Activated naive CD4-positive, alpha-beta T cell treated with Interleukin-2 at 50 U/mL for 16 hours (primary cell): ENCODE data around the gene SNX5.

Experiments
- DNase-seq: peaks from one replicate; pipeline ENCODE4 v3.0.0-alpha.2; 2020

Gene SNX5

DNA sequence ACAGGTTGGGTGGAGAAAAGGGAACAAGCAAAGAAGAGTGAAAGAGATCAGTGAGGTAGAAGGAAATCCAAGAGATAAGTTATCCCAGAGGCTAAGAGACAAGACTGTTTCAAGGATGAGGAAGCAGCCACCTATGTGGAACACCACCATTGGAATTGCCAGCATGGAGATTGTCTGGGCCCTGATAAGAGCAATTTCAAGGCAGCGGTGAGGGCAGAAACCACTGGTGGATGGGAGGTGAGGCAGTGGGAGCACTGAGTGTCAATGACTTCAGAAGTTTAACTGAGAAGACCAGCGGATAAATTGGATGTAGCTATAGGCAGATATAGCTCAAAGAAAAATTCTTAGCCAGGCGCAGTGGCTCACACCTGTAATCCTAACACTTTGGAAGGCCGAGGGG lies 56.7 kb downstream of the SNX5 start:
- no peak for DNase-seq

DNA sequence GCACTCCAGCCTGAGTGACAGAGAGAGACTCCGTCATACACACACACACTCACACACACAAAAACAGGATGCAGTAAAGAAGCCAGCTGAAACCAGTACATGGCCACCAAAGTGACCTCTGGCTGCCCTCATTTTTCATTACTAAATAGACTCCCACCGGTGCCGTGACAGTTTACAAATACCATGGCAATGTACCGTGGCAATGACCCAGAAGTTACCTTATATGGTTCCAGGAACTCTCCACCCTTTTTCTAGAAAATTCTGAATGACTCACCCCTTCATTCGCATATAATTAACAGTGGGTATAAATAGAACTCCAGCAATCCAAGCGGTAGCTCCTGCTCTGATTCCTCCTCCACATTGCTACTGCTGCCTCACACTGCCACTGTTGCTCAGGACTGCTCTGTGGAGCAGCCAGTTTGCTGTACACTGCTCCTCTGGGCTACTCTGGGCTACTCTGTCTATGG lies 57.7 kb downstream of the SNX5 start:
- DNase-seq: no peak

DNA sequence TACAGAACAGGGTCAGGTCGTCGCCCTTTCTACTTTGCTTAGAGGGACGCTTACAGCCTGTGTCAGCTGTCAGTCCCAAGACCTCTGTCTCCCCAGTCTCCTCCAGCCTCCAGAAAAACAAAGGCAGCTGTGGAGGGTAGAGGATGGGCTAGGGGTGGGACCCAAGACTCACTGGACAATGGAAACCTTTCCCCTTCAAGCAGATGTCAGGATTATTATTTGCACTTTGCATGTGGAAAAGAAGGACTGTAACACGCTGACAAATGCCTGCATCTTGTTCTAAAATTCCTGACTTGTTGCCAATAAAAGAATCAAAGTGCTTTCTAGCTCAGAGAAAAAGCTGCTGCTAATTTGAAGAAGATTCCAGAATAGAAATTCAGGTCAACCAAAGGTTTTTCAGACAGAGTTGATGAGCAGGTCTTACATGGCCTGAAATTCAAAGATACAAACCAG lies 58.7 kb downstream of the SNX5 start:
- DNase-seq: no peak

DNA sequence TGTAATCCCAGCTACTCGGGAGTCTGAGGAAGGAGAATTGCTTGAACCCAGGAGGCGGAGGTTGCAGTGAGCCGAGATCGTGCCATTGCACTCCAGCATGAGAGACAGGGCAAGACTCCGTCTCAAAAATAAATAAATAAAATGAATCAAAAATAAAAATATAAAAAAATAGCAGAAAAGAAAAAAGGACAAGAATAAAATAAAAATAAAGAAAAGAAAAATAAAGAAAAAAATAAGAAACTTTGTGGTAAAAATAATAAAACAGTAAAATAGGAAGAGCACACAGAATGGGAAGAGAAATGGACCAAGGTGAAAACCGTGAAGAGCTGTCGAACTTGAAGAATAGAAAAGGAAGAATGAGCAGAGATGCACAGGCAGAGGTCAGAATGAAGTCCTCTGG lies 63.0 kb downstream of the SNX5 start:
- DNase-seq: no peak

DNA sequence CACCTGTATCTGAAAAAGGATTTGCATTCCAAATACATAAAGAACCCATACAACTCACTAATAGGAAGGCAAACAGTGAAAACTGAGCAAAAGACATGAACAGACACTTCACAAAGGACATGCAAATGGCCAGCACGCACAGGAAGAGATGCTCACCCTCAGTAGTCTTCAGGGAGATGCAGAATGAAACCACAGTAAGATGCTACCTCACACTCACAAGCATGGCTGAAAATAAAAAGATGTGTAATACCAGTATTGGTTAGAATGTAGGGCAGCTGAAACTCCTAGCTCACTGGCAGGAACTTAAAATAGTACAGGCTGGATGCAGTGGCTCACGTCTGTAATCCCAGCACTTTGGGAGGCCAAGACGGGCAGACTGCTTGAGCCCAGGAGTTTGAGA lies 64.6 kb downstream of the SNX5 start:
- no peak for DNase-seq

DNA sequence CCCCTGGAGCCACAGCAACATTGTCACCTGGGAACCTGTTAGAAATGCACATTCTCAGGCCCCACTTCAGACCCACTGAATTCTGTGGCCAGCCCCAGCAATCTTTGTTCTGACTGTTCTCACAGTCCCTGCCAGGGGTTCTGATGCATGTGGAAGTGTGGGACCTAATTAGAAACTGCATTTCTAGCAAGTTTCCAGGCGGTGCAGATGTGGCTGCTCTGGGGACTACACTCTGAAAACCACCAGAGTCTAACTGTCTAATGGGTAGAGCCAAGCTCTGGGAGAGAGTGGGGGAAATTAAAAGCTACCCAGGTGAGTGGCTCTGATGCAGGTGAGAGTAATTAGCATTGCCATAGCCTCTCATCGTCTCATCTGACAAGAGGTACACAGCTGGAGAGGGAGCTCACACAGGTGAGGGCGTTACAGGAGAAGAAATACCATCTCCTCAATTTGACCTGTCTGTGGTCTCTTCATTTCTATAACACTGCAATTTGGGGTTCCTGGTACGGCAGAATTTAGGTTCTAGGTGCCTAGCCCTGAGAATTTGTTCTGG lies 66.0 kb downstream of the SNX5 start:
- DNase-seq: no peak

DNA sequence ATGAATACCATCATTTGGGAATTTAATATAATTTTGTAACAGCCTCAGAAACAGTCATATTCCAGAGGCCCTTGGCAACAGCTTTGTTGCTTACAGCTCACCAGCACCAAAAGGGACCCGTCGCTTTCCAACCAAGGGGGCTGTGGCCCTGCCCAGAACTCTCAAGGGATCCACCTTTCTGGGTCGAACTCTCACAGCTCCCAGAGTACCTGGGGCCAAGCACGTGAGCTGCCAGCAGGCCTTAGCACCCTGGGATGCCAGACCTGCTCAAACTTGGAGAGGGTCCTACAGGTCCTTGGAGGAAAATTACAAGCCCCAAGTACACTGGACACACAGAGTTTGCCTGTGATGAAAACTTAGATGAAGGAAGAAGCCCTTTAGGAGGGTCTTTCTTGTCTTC lies 66.6 kb downstream of the SNX5 start:
- no peak for DNase-seq

DNA sequence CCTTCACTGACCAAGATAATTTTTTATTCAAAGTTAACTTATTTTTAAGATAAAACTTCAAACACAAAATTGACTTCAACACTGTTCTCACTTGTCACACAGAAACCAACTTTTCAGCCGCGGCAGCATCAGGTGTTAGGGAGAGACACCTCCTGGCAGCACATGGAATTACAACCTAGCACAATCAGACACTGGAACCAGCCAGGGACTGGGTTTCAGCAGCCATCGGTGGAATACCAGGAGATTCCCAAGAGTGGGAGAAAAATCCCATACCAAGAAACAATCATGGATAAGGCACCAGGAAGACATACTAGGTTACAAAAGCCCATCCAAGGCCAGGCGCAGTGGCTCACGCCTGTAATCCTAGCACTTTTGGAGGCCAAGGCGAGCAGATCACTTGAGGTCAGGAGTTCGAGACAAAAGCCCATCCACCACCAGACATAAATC lies 70.0 kb downstream of the SNX5 start:
- DNase-seq: peak; percentile 67

DNA sequence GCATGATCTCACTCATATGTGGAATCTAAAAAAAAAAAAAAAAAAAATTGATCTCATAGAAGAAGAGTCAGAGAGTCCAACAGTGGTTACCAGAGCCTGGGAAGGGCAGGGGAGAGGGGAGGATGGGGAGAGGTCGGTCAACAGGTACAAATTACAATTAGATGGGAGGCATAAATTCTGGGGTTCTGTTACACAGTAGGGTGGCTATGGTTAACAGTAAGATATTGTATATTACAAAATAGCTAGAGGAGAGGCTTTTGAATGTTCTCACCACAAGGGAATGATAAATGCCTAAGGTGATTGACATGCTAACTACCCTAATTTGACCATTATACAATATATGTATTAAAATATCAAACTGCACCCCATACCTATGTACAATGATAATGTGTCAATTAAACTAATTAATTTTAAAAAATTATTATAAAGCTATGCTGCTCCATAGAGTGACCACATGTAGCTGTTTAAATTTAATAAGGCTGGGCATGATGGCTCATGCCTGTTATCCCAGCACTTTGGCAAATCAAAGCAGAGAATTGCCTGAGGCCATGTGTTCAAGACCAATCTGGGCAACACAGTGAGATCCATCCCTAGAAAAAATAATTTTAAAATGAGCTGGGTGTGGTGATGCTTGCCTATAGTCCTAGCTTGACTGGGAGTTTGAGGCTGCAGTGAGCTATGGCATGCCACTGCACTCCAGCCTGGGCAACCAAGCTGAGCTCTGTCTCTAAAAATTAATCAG lies 70.9 kb downstream of the SNX5 start:
- DNase-seq: no peak

DNA sequence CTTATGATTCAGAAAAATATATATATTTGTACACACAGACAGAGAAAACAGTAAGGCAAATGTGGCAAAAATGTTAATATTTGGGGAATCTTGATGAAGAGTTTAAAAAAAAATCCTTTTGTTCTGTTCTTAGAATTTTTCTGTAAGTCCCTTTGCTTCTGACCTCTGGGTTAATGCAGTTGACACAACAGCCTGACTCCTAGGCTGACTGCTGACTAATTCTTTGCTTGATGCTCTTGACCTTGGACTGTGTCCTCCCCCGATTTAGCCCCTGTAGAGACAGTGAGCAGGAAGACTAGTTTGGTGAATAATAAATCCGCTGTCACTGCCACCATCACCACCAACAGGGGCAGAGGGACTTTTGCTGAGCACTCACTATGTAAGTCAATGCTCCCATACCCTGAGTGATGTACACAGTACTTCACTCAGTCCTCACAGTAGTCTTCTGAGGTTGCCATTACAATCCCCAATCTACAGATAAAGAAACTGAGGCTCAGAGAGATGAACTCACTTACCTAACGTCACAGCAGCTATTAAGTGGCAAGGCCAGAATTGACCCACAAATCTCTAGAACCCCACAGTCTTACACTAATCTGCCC lies 71.7 kb downstream of the SNX5 start:
- no peak for DNase-seq

DNA sequence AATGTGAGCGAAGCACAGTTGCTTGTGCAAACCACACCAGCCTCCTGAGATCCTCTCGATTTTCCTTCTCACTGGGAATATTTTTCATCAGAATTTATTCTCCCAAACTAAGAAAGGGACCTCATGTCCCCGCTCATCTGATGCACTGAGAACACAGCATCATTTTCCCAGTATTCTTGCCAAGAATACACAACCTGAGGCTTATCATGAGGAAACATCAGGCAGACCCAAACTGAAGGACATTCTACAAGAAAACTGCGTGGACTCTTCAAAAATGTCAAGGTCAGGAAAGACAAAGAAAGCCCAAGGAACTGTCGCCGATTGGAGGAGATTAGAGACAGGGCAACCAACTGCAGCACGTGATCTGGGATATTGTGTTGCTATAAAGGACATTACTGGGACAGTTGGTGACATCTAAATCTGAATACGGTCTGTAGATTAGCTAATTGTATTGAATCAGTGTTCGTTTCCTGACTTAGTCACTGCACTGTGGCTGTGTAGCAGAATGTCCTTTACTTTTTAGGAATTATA lies 72.3 kb downstream of the SNX5 start:
- no peak for DNase-seq

DNA sequence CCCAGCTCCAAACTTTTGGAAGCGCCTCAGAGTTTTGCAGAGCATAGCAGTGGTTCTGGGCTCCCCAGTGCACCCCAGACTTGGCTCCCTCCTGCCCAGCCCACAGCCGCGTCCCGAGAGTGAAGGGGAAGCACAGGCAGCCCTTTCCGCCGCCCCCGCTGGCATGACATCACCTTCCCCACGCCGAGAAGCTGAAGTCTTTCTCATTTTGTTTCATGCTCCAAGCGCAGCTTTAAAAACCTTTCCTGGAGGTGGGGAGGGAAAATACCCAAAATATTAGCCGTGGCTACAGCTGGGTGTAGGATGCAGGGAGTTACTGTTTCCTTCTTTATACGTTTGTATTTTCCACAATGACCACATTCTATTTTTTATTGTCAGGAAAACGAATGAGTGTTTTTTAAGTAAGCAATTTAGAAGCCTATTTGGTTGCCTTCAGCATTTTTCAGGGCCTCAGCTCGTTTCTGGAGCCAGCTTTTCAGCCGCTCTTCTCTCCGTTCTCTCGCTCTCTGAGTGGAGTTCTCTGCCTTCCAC lies 72.9 kb downstream of the SNX5 start:
- DNase-seq: peak; percentile 59

DNA sequence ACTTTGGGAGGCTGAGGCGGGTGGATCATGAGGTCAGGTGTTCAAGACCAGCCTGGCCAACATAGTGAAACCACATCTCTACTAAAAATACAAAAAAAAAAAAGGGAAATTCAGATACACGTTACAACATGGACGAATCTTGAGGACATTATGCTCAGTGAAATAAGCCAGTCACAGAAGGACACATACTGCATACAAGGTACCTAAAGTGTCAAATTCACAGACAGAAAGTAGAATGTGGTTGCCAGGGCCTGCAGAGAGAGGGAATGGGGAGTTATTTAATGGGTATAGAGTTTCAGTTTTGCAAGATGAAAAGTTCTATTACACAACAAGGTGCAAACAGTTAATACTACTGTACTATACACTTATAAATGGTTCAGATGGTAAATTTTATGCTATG lies 75.1 kb downstream of the SNX5 start:
- no peak for DNase-seq

DNA sequence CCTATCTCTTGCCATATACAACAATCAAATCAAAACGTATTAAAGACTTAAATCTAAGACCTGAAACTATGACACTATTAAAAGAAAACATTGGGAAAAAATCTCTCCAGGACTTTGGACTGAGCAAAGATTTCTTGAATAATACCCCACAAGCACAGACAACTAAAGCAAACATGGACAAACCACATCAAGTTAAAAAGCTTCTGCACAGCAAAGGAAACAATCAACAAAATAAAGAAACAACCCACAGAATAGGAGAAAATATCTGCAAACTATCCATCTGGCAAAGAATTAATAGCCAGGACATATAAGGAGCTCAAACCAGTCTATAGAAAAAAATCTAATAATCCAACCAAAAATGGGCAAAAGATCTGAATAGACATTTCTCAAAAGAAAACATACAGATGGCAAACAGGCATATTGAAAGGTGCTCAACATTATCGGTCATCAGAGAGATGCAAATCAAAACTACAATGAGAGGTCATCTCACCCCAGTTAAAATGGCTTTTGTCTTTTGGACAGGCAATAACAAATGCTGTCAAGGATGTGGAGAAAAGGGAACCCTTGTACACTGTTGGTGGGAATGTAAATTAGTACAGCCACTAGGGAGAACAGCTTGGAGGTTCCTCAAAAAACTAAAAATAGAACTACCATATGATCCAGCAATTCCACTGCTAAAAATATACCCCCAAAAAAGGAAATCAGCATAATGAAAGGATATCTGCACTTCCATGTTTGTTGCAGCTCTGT lies 76.2 kb downstream of the SNX5 start:
- DNase-seq: no peak
